Ovary (tissue), 3 donors: ENCODE measurements around the gene NR5A2.

ENCODE experiments used
- CTCF ChIP-seq, 3 donors: fragments of 450-650 bp in 2 of 3; fragments of 200-600 bp in 1 of 3; IDR thresholded peaks; one replicate each; pipeline versions ENCODE4 v1.5.1 to v1.8.0; 2016 to 2022; ENCODE audit warnings: antibody characterized with exemption in 3 of 3, mild to moderate bottlenecking in 1 of 3
- POLR2A ChIP-seq: fragments of 450-650 bp; IDR thresholded peaks from one replicate; pipeline ENCODE4 v1.6.1; 2017; ENCODE audit warnings: antibody characterized with exemption, mild to moderate bottlenecking, moderate library complexity
- donor health status: DM: no; HTN: no; CAD: no.

- no peak for TF ChIP-seq CTCF (IDR thresholded peaks at IDR 0.05)
- no peak for TF ChIP-seq POLR2A
Measured at GRCh38 chr1:200157715-200158114, 130.2 kb downstream of the NR5A2 start.
